Lower lobe of right lung (tissue), 2 donors: ENCODE data around the gene EBP. TPM values are rescaled to one million over a fixed set of nuclear protein-coding genes. Genes with fewer than 3 reads are reported as not detected.

Source experiments
- ATAC-seq, 2 donors: fragments of 200-7000 bp; cut with Tn5 transposase; one replicate each; pipeline ENCODE4 v1.9.1; 2020 to 2022; ENCODE audit warnings: mild to moderate bottlenecking in 2 of 2, moderate library complexity in 2 of 2
- DNase-seq: peaks from one replicate; pipeline ENCODE4 v3.0.0-alpha.2; 2020
- H3K27ac ChIP-seq: fragments of 200-600 bp; one replicate; pipeline ENCODE4 v1.8.0; 2022
- H3K27me3 ChIP-seq: fragments of 200-600 bp; one replicate; pipeline ENCODE4 v1.8.0; 2022; ENCODE audit warnings: low read depth
- H3K36me3 ChIP-seq: fragments of 200-600 bp; one replicate; pipeline ENCODE4 v1.8.0; 2022; ENCODE audit warnings: mild to moderate bottlenecking
- H3K4me1 ChIP-seq: fragments of 200-600 bp; one replicate; pipeline ENCODE4 v1.8.0; 2022
- H3K4me3 ChIP-seq: fragments of 200-600 bp; one replicate; pipeline ENCODE4 v1.8.0; 2022; ENCODE audit warnings: mild to moderate bottlenecking
- H3K9me3 ChIP-seq: fragments of 200-600 bp; one replicate; pipeline ENCODE4 v1.8.0; 2022
- CTCF ChIP-seq: fragments of 200-600 bp; IDR thresholded peaks from one replicate; pipeline ENCODE4 v1.8.0; 2022; ENCODE audit warnings: antibody characterized with exemption, mild to moderate bottlenecking
- intact Hi-C: fragments of 100-400 bp; cut with DNase I; formaldehyde crosslinking; loops from one replicate; pipeline ENCODE4 v1.11.0; 2022
- total RNA-seq: library from RNA; stranded (reverse); fragmentation: NEBNext Ultra II Directional; extraction: Animal tissue kit (Norgen Biotek cat#: 25700); gene quantifications from one replicate; pipeline ENCODE4 v1.2.1, GENCODE V29; 2021
- donor health status: DM: no; HTN: yes; CAD: no; lungs with severe emphysema.

Gene EBP
- total RNA-seq, 1 donor from 2014 or later: 74.0 TPM

GRCh38 chrX:48489296-48489695, 32.3 kb upstream of the EBP start:
- no peak overlapping the region for H3K4me3 ChIP-seq
- no peaks in the 10 kb centered on the region for H3K4me1 ChIP-seq
- ATAC-seq (no peak), DNase-seq (no peak)
- no peak for TF ChIP-seq CTCF
- H3K27me3 ChIP-seq: no peaks in the 10 kb centered on the region
- H3K27ac ChIP-seq: no peak overlapping the region
- no peaks in the 10 kb centered on the region for H3K9me3 ChIP-seq
- H3K36me3 ChIP-seq: peaks cover 4% of the 10 kb centered on the region
- intact Hi-C loops: no loop called here

GRCh38 chrX:48489892-48490291, 31.7 kb upstream of the EBP start:
- intact Hi-C loops: no loop called here
- no peak for TF ChIP-seq CTCF
- ATAC-seq (no peak), DNase-seq (no peak)
- Histone ChIP-seq H3K36me3 (no peaks in the 10 kb centered on the region), H3K27me3 (no peaks in the 10 kb centered on the region), H3K4me1 (no peaks in the 10 kb centered on the region), H3K9me3 (no peaks in the 10 kb centered on the region), H3K27ac (no peak overlapping the region), H3K4me3 (no peak overlapping the region)

DNA sequence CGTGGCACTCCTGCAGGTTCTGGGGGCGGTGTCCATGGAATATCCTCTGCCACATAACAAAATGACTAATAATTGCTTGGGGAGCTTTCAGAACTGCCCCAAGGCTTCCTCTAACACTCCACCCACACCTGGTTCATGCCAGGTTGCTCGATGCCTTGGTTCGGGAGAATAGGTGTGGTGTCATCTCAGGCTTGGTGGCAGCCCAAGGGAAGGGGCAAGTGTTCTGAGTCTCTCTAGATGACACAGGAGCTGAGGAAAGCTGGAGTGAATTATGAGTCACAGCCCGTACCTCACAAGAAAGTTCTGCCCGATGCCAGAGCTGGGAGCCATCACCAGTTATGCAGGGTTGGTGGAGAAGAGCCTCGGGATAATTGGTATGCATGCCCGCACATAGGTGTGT, 30.9 kb upstream of the EBP start:
- H3K27me3 ChIP-seq: no peaks in the 10 kb centered on the region
- TF ChIP-seq CTCF: no peak
- no peak overlapping the region for H3K4me3 ChIP-seq
- ATAC-seq: no peak
- H3K9me3 ChIP-seq: no peaks in the 10 kb centered on the region
- no peak overlapping the region for H3K27ac ChIP-seq
- DNase-seq: no peak
- H3K4me1 ChIP-seq: no peaks in the 10 kb centered on the region
- intact Hi-C loops: no loop called here
- no peaks in the 10 kb centered on the region for H3K36me3 ChIP-seq

GRCh38 chrX:48491809-48492208, 29.8 kb upstream of the EBP start:
- no peaks in the 10 kb centered on the region for H3K36me3 ChIP-seq
- intact Hi-C loops: no loop called here
- ATAC-seq (no peak), DNase-seq (no peak)
- no peaks in the 10 kb centered on the region for H3K9me3 ChIP-seq
- H3K4me1 ChIP-seq: no peaks in the 10 kb centered on the region
- no peak overlapping the region for H3K4me3 ChIP-seq
- H3K27ac ChIP-seq: no peak overlapping the region
- no peak for TF ChIP-seq CTCF
- no peaks in the 10 kb centered on the region for H3K27me3 ChIP-seq

GRCh38 chrX:48492293-48492910, 29.2 kb upstream of the EBP start:
- no peaks in the 10 kb centered on the region for H3K9me3 ChIP-seq
- ATAC-seq (no peak), DNase-seq (no peak)
- no peak for TF ChIP-seq CTCF
- H3K4me3 ChIP-seq: no peak overlapping the region
- H3K27me3 ChIP-seq: no peaks in the 10 kb centered on the region
- H3K4me1 ChIP-seq: no peaks in the 10 kb centered on the region
- no peak overlapping the region for H3K27ac ChIP-seq
- intact Hi-C loops: no loop called here
- H3K36me3 ChIP-seq: no peaks in the 10 kb centered on the region

GRCh38 chrX:48493890-48494364, 27.7 kb upstream of the EBP start:
- no peaks in the 10 kb centered on the region for H3K9me3 ChIP-seq
- no peaks in the 10 kb centered on the region for H3K4me1 ChIP-seq
- TF ChIP-seq CTCF: no peak
- no peak overlapping the region for H3K4me3 ChIP-seq
- no peak for DNase-seq
- H3K27me3 ChIP-seq: no peaks in the 10 kb centered on the region
- intact Hi-C loops: no loop called here
- ATAC-seq: no peak
- no peak overlapping the region for H3K27ac ChIP-seq
- H3K36me3 ChIP-seq: no peaks in the 10 kb centered on the region
